Progenitor cell of endocrine pancreas (in vitro differentiated cells): Measurements from ENCODE around the gene NRSN2. TPM values are rescaled to one million over a fixed set of nuclear protein-coding genes. Genes with fewer than 3 reads are reported as not detected.

Experiments used
- DNase-seq: peaks from one replicate; pipeline ENCODE4 v3.0.0; 2021; ENCODE audit warnings: low spot score; ENCODE audit not compliant: unreplicated experiment
- H3K27ac Mint-ChIP-seq: 2 replicates; pipeline ENCODE4 v1.8.0; 2021; ENCODE audit warnings: mild to moderate bottlenecking, moderate library complexity, mixed read lengths
- H3K27me3 Mint-ChIP-seq: 2 replicates; pipeline ENCODE4 v1.8.0; 2021; ENCODE audit warnings: mixed read lengths
- H3K36me3 Mint-ChIP-seq: 2 replicates; pipeline ENCODE4 v1.8.0; 2022; ENCODE audit warnings: mixed read lengths; ENCODE audit not compliant: insufficient read depth
- H3K4me1 Mint-ChIP-seq: 2 replicates; pipeline ENCODE4 v1.8.0; 2021; ENCODE audit warnings: low read depth, mixed read lengths
- H3K4me3 Mint-ChIP-seq: 2 replicates; pipeline ENCODE4 v1.8.0; 2021; ENCODE audit warnings: low read depth, mild to moderate bottlenecking, moderate library complexity, mixed read lengths
- H3K9me3 Mint-ChIP-seq: 2 replicates; pipeline ENCODE4 v1.8.0; 2021; ENCODE audit warnings: low read depth, mixed read lengths
- CTCF ChIP-seq: fragments of 200-600 bp; sonication (generic); IDR thresholded peaks from one replicate; pipeline ENCODE4 v1.5.0; 2021; ENCODE audit warnings: antibody characterized with exemption, mild to moderate bottlenecking; ENCODE audit not compliant: unreplicated experiment
- total RNA-seq: library from RNA; stranded (reverse); gene quantifications from 2 replicates; pipeline ENCODE4 v1.2.1, GENCODE V29; 2021

The NRSN2 gene
- total RNA-seq, 1 donor from 2014 or later = 33.0 TPM

- no peak overlapping the region for H3K4me3 Mint-ChIP-seq
- H3K36me3 Mint-ChIP-seq = no peaks in the 10 kb centered on the region
- no peak for TF ChIP-seq CTCF
- no peak for DNase-seq
- no peaks in the 10 kb centered on the region for H3K27me3 Mint-ChIP-seq
- H3K9me3 Mint-ChIP-seq = no peaks in the 10 kb centered on the region
- H3K27ac Mint-ChIP-seq = peak overlapping the region; percentile 87
- peaks cover 39% of the 10 kb centered on the region for H3K4me1 Mint-ChIP-seq
Measured at GRCh38 chr20:364905-365794, 18.2 kb downstream of the NRSN2 start.

- Mint-ChIP-seq H3K27me3 (no peaks in the 10 kb centered on the region), H3K4me3 (no peak overlapping the region), H3K4me1 (peaks cover 41% of the 10 kb centered on the region), H3K36me3 (no peaks in the 10 kb centered on the region), H3K27ac (peak overlapping the region; percentile 89), H3K9me3 (no peaks in the 10 kb centered on the region)
- no peak for DNase-seq
- no peak for TF ChIP-seq CTCF
Measured at GRCh38 chr20:366041-366718, 19.3 kb downstream of the NRSN2 start.

- TF ChIP-seq CTCF = no peak
- H3K4me1 Mint-ChIP-seq = peaks cover 42% of the 10 kb centered on the region
- no peak overlapping the region for H3K4me3 Mint-ChIP-seq
- peak overlapping the region; percentile 89 for H3K27ac Mint-ChIP-seq
- no peaks in the 10 kb centered on the region for H3K36me3 Mint-ChIP-seq
- H3K27me3 Mint-ChIP-seq = no peaks in the 10 kb centered on the region
- no peaks in the 10 kb centered on the region for H3K9me3 Mint-ChIP-seq
- no peak for DNase-seq
Measured at GRCh38 chr20:366719-367485, 20.0 kb downstream of the NRSN2 start.

- peak overlapping the region; percentile 17 for H3K27ac Mint-ChIP-seq
- no peaks in the 10 kb centered on the region for H3K27me3 Mint-ChIP-seq
- no peaks in the 10 kb centered on the region for H3K36me3 Mint-ChIP-seq
- no peak for DNase-seq
- H3K4me1 Mint-ChIP-seq = peaks cover 43% of the 10 kb centered on the region
- H3K4me3 Mint-ChIP-seq = no peak overlapping the region
- no peak for TF ChIP-seq CTCF
- no peaks in the 10 kb centered on the region for H3K9me3 Mint-ChIP-seq
Measured at GRCh38 chr20:367486-367887, 20.6 kb downstream of the NRSN2 start.

- no peaks in the 10 kb centered on the region for H3K9me3 Mint-ChIP-seq
- H3K27ac Mint-ChIP-seq = peak overlapping the region; percentile 63
- no peak overlapping the region for H3K4me3 Mint-ChIP-seq
- H3K4me1 Mint-ChIP-seq = peaks cover 43% of the 10 kb centered on the region
- H3K27me3 Mint-ChIP-seq = no peaks in the 10 kb centered on the region
- no peaks in the 10 kb centered on the region for H3K36me3 Mint-ChIP-seq
- TF ChIP-seq CTCF = no peak
- DNase-seq = no peak
Measured at GRCh38 chr20:368915-369314, 22.0 kb downstream of the NRSN2 start.
